Muscle of back (tissue), 11 donors: ENCODE measurements around the gene R3HDM1. TPM values are rescaled to one million over a fixed set of nuclear protein-coding genes. Genes with fewer than 3 reads are reported as not detected.
"Not testable (repeated sequence)": the region's sequence is repeated elsewhere in the genome, so short reads cannot be mapped to it uniquely, and the experiment has no call there.

Experiments
- DNase-seq, 3 donors: peaks; one replicate each; pipeline versions ENCODE4 v3.0.0 to v3.0.0-alpha.2; 2013
- polyA plus RNA-seq, 10 donors: library from polyadenylated mRNA; unstranded; fragments of 120-200 nt; gene quantifications; one replicate each; pipeline ENCODE4 v1.2.1, GENCODE V29; 2013; ENCODE audit not compliant: insufficient read length in 10 of 10

The R3HDM1 gene
- polyA plus RNA-seq, 10 donors = 18.4 to 33.8 (median 25.6) TPM

DNA sequence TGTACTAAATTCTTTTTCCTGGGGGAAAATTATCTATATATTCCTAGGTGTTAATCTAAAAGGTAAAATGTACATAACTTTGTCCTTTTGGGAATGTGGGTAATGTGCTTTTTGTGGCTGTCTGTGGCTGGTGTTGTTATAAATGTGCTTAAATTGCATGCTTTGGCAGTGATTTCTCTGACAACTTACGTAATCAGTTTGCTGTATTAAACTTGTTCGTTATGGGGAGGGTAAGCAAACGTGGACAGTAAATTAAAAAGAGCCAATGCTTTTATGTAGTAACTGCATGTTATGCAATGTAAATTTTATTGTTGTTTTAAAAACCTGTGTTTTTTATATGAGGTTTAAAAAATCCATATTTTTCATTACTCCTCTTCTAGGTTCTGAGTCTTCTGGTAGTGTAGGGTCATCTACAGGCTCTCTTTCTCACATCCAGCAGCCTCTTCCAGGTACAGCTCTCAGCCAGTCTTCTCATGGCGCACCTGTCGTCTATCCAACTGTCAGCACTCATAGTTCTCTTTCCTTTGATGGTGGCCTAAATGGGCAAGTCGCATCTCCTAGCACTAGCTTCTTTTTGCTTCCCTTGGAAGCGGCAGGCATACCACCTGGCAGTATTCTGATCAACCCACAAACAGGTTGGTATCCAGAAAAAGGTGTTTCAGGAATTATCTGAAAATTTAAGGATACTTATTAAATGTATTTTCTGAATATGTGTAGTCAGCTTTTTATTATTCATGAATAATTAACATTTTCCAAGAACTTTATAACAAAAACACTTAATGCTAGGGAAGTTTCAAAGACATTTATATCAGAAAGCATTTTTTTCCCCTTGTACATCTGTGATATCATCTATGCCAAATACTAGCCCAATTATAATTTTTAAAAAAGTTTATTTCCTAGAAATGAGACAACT lies 110.1 kb downstream of the R3HDM1 start:
- DNase-seq = no peak

- no peak for DNase-seq
Measured at GRCh38 chr2:135647836-135648579, 116.7 kb downstream of the R3HDM1 start.

DNA sequence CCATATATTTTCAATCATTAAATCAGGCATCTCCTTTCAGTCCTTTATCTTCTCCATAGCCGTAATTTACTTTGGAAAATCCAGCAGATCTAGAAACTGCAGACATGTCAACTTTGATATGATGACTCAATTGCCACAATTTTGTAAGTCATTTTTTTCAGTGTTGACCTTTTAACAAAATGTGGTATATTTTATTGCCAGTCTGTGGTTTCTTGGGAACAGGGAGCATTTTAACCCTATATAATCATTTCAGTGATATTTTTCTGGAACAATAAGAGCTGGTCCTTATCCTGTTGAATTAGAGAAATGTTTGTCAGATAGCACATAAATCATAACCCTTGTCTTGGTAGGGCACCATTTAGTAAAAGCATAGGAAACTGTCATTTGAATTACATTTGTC lies 119.4 kb downstream of the R3HDM1 start:
- no peak for DNase-seq

DNA sequence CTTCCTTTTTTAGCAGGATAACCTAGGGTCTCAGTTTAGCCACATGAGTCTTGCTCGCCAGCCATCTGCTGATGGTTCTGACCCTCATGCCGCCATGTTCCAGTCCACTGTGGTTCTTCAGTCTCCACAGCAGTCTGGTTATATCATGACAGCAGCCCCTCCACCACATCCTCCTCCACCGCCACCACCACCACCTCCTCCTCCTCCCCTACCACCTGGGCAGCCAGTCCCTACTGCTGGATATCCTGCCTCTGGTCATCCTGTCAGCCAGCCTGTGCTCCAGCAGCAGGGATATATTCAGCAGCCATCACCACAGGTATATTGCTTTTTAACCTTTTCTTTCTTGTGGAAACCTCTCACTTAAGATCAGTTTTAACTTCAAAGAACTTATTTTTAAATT lies 120.4 kb downstream of the R3HDM1 start:
- DNase-seq = no peak

DNA sequence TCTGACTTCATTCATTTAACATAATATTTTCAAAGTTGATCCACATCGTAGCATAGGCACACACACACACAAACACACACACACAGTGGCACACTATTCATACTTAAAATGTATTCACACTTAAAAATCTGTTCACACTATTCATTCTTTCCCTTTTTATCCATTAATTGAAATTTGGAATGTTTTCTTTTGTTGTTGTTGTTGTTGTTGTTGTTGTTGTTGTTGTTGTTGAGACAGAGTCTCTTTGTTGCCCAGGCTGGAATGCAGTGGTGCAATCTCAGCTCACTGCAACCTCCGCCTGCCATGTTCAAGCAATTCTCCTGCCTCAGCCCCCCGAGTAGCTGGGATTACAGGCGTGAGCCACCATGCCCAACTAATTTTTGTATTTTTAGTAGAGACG lies 123.0 kb downstream of the R3HDM1 start:
- DNase-seq = not testable (repeated sequence)

- DNase-seq = no peak
Measured at GRCh38 chr2:135657806-135658582, 126.7 kb downstream of the R3HDM1 start.

GRCh38 chr2:135662088-135662487 lies 130.8 kb downstream of the R3HDM1 start:
- no peak for DNase-seq

DNA sequence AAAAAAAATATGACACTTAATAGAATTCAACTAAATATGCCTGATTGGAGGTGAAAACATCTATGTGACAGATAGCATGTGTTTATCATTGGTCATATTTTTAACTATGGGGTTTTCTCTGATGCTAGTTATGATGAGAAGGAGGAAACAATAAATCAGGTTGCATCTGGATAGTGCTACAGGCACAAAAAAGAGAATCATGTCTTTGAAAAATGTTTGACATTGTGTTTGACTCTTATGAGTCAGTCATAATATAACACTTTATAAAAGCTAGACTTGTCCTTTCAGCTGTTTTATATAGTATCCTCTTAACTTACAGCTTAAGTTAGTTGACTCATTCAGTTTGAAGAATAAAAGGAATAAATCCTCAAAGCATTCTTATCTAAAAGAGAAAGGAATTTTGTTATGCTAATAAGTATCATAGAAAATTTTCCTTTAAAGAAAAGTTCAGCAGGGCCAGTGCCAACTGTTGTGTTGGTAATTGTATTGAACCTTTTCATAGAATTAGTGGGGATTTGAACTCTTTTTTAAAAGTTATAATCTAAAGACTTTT lies 131.9 kb downstream of the R3HDM1 start:
- no peak for DNase-seq

DNA sequence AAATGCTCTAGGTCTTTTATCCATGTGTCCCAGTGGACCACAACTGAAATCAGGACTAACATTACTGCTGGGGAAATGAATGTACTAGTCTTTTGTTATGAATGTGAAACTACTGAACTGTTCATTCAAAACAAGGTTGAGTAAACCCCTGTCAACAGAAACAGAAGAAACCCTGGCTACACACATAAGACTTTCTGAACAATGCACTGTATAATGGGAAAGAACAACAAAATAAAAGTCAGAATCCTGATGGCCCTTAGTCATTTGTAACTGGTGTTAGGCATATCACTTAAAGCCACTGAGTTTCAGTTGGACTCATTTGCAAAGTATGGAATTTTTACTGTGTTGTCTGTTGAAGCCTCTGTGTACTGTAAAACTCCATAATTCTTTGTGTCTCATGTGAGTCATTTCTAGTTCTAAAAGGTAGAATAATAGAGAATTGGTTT lies 133.4 kb downstream of the R3HDM1 start:
- DNase-seq = no peak

DNA sequence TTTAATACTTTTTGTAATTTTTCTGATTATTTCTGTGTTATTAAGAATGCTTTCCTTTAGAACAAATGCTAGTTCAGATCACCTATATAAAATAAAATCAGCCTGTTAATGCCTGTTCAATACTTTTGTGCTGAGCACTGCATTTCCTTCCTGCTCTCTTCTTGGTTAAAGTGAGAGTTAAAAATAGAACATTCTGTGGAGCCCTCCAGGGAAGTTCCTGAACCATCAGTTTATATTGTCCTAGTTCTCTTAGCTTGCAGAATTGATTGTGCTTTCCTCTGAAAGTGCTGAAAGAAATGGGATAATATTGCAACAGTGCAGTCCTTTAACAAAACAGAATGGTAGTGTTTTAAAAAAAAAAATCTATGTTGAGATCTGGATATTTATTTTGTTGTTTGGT lies 135.8 kb downstream of the R3HDM1 start:
- peak in 2 of 3 donors; percentile 9 to 42 for DNase-seq

DNA sequence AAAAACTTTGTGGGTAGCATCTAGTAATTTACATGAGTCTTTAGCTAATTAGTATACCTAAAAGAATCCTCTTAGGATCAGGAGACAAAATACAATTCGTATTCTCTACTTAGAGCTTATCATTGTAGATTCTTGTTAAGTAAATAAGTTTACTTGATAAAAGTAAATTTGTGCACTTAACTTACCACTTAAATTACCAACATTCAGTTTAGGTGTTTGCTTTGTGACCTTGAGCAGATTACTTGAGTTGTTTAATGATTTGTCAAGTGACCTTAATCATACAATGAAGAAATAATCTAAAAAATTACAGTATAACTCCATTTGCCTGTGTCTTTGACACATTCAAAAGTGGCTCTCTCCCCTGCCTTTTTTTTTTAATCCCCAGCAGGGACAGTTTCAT lies 143.2 kb downstream of the R3HDM1 start:
- DNase-seq = no peak

GRCh38 chr2:135676031-135676430 lies 144.7 kb downstream of the R3HDM1 start:
- DNase-seq = no peak

DNA sequence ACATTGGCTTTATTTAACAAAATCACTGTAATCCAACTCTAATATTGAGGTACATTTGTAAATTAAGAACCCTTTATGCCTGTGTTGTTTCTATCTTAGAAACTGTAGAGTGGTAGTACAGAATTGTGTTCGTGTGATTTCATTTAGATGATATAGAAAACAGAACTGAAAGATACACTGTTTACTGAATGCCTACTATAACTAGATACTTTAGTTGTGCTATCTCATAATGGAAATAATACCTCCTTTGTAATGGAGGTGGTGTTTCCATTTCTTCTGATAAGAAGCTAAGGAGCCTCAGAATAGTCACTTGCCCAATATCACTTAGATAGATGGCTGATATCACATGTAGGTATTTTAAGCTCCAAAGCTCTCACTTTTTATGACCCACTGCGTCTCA lies 147.8 kb downstream of the R3HDM1 start:
- DNase-seq = no peak

DNA sequence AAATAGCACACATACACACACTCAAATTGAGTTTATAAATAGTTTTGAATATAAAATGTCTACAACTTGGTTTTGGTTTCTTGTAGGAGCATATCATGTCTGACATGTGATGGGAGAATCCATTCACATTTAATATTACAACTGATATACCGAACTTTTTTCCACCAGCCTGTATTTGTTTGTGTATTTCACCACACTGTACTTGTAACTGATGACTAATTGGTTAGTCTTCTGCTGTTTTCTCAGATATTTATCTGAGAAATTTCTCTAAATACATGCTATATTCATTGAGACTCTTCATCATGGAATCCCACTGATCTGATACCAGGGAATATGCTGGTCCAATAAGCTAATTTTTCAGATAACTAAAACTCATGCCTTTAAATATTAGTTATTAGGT lies 154.1 kb downstream of the R3HDM1 start:
- no peak for DNase-seq

DNA sequence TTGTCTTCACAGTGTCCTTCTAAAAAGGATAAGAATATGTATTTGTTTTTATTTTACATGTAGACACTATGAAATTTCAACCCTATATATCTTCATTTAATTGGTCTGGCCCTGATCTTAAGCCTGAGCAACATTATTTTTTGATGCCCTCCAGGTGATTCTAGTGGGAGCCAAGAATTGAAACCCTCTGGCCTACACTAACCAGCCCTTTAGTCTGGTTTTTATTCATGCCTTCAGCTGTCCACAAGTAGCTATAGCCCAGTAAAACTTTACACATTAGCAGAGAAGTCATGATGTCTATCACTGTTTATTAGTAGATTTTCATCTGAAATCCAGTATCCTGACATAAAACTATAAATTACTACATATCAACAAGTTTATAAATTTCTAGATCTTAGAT lies 157.7 kb downstream of the R3HDM1 start:
- DNase-seq = no peak

GRCh38 chr2:135689679-135690078 lies 158.4 kb downstream of the R3HDM1 start:
- DNase-seq = no peak

DNA sequence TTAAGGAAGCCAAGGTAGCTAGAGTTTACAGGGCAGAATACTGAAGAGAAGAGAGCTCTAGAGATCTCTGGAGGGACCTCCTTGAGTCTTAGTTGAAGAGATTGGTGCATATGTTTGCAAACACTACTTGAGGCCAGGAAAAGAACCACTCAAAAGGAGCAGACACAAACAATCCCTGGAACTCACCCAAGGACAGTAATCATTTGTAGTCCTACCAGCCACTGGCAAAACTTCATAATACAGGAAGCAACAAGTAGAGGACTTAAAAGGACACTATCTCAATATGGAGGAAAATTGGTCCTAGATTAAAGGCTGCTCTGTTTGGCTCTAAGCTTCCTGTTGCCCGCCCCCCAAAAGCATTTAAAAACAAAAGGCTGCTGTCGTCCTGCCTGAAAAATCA lies 163.4 kb downstream of the R3HDM1 start:
- DNase-seq = peak in 1 of 3 donors; percentile 5

- DNase-seq = no peak
Measured at GRCh38 chr2:135698838-135699237, 167.6 kb downstream of the R3HDM1 start.

DNA sequence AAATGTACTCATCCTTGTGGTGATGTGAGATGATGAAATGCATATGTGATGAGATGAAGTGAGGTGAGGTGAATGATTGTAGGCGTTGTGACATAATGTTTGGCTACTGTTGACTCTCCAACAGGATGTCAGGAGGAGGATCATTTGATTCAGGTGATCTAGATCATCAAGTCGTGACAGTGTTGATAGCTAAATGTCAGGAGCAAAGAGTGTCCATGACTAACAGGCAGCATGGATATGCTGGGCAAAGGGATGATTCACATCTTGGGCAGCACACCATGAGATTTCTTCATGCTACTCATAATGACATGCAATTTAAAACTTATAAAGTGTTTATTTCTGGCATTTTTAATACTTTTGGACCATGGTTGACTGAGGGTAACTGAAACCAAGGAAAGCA lies 170.2 kb downstream of the R3HDM1 start:
- peak in 1 of 3 donors; percentile 7 for DNase-seq

DNA sequence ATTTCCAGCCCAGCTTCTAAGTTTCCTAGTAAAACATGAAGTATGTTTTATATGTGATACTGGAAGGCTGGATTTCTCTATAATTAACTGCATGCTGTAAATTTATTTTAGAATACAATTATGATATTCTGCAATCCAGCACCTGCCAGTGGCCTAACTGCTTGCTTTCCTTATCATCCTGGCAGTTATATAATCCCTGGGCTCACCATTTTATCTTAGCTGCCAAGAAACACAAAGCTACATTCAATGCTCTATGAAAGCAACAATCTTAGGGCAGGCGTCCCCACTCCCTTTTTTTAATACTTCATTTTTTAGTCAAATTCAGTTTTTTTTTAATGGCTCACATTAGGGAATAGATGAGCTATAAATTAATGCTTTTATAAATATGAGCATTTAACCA lies 172.0 kb downstream of the R3HDM1 start:
- no peak for DNase-seq

- DNase-seq = not testable (repeated sequence)
Measured at GRCh38 chr2:135704075-135704474, 172.8 kb downstream of the R3HDM1 start.

DNA sequence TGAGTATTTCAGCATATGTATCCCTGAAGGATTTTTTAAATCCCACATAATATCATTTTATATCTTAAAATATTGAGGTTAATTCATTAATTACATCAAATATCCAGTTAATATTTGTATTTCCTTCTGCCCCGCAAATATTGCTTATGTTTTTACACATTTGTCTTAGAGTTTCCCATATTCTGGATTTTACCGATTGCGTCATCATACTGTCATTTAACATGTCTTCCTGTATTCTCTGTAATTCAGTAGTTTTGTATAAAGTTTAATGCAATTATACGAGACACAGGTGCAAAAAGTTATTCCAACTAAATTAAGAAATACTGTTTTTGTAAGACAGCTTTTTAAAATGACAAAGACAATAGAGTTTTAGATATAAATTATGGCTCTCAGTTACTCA lies 176.9 kb downstream of the R3HDM1 start:
- DNase-seq = no peak
